Heart left ventricle (tissue), 16 donors: Measurements from ENCODE around the gene STK25. TPM values are rescaled to one million over a fixed set of nuclear protein-coding genes. Genes with fewer than 3 reads are reported as not detected.

Source experiments
- ATAC-seq, 4 donors: fragments of 200-7000 bp; cut with Tn5 transposase; one replicate each; pipeline ENCODE4 v1.9.1; 2020 to 2022; ENCODE audit warnings: moderate library complexity in 4 of 4, mild to moderate bottlenecking in 3 of 4, moderate number of reproducible peaks in 1 of 4
- DNase-seq, 5 donors: peaks; one replicate each; pipeline ENCODE4 v3.0.0-alpha.2; 2020
- H3K27ac ChIP-seq, 12 donors: fragments of 200-600 bp; sonication (generic) in 4 of 12; one replicate each; pipeline versions ENCODE4 v1.5.0 to v1.8.0; 2016 to 2022; ENCODE audit warnings: mild to moderate bottlenecking in 2 of 12
- H3K27me3 ChIP-seq, 9 donors: fragments of 200-600 bp; sonication (generic) in 2 of 9; one replicate each; pipeline versions ENCODE4 v1.5.1 to v1.8.0; 2016 to 2022; ENCODE audit warnings: mild to moderate bottlenecking in 3 of 9
- H3K36me3 ChIP-seq, 9 donors: fragments of 200-600 bp; sonication (generic) in 2 of 9; one replicate each; pipeline versions ENCODE4 v1.5.0 to v1.8.0; 2018 to 2022; ENCODE audit warnings: mild to moderate bottlenecking in 2 of 9
- H3K4me1 ChIP-seq, 12 donors: fragments of 200-600 bp; sonication (generic) in 4 of 12; one replicate each; pipeline versions ENCODE4 v1.5.0 to v1.8.0; 2016 to 2022; ENCODE audit warnings: mild to moderate bottlenecking in 3 of 12
- H3K4me3 ChIP-seq, 12 donors: fragments of 200-600 bp; sonication (generic) in 4 of 12; one replicate each; pipeline versions ENCODE4 v1.5.0 to v1.8.0; 2017 to 2022; ENCODE audit warnings: mild to moderate bottlenecking in 9 of 12, moderate library complexity in 4 of 12
- H3K9me3 ChIP-seq, 12 donors: fragments of 200-600 bp; sonication (generic) in 4 of 12; one replicate each; pipeline versions ENCODE4 v1.5.0 to v1.8.0; 2016 to 2022; ENCODE audit warnings: mild to moderate bottlenecking in 1 of 12
- POLR2A ChIP-seq, 2 donors: fragments of 450-650 bp; IDR thresholded peaks; one replicate each; pipeline ENCODE4 v1.6.1; 2017; ENCODE audit warnings: antibody characterized with exemption in 2 of 2, mild to moderate bottlenecking in 2 of 2, moderate library complexity in 2 of 2
- WGBS, 4 donors: extraction: QIAGEN DNeasy Blood & Tissue Kit in 2 of 4; methylation state at CpG; one replicate each; pipeline versions ENCODE4 v1.1.5 to v1.1.7; 2013 to 2018; 5-methylcytosine and 5-hydroxymethylcytosine counted together
- intact Hi-C, 10 donors: fragments of 100-400 bp; cut with DNase I; formaldehyde crosslinking; loops; one replicate each; pipeline versions ENCODE4 v1.11.1 to v1.14.2; 2022
- polyA plus RNA-seq, 2 donors: library from polyadenylated mRNA; stranded (reverse); fragments of 200-250 nt; gene quantifications; one replicate each; pipeline ENCODE4 v1.2.3, GENCODE V29; 2013
- total RNA-seq, 9 donors: library from RNA; depleted of rRNA in 2 of 9; stranded (reverse); fragments of >200 nt in 2 of 9; fragmentation: NEBNext Ultra II Directional in 3 of 9; extraction: Animal tissue kit (Norgen Biotek cat#: 25700) in 3 of 9; gene quantifications; one replicate each; pipeline versions ENCODE4 v1.1.0 to v1.2.4, GENCODE V29; 2016 to 2023
- TF ChIP-seq, protein P1 (sequence below), 12 donors: fragments of 200-600 bp; sonication (generic) in 4 of 12; IDR thresholded peaks; one replicate each; pipeline versions ENCODE4 v1.5.0 to v1.8.0; 2018 to 2022; ENCODE audit warnings: antibody characterized with exemption in 12 of 12, mild to moderate bottlenecking in 5 of 12
- donor health status: ischemic (EF 13 %, LVEDD 7.1; RV severe dilation, severe dysfunction).
- donor health status: healthy with polysubstance abuse.
- donor health status: DM: no; HTN: yes; CAD: no.
- donor health status: DM: no; HTN: no; CAD: no.
- donor health status: ischemic (EF 25% LVEDD 6.9; RV normal size, moderate dysfunction).
- donor health status: ischemic (EF 25% LVEDD 5.7; RV mildly dilated, moderate dysfunction).
- donor health status: healthy.
- donor health status: DM: yes; HTN: yes; CAD: no.
- donor health status: ischemic (EF 35%, LVEDD 5.7; RV mildly dilated, moderate dysfunction).
- donor health status: nonischemic (EF 11% LVEDD 7.7; RV severe dilation, severe dysfunction).
- donor health status: DM: yes; HTN: yes; CAD: no.
- donor health status: PGD.
- donor health status: ischemic (EF 29% LVEDD 5.4; RV normal size, mild dysfunction).
- donor health status: nonischemic (EF 23%, LVEDD 6.1; RV moderate dilation, normal function).

The STK25 gene
- total and polyA plus RNA-seq, 11 donors, result 76.8 to 186 (median 94.8) TPM

DNA sequence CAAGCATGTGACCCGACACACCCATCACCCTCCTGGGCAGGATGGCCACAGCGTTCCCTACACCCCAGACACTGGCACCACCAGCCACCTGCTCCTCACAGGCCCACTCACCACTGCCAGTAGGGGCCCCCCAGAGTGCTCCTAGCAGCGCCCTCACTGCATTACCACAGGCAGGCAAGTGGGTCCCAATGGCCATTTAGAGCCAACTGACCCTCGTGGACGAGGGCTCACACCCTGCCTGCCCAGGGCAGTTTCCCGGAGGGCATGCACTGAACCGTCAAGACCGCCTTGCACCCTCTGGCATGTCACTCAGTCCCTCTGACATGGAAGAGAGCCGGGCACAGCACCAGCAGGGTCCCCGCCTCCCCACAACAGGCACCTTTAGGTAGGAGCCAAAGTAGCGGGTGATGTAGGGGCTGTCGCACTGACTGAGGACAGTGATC is 7.3 kb downstream of the STK25 start:
- no peak for TF ChIP-seq POLR2A (IDR thresholded peaks at IDR 0.05)
- TF ChIP-seq, protein P1, sequence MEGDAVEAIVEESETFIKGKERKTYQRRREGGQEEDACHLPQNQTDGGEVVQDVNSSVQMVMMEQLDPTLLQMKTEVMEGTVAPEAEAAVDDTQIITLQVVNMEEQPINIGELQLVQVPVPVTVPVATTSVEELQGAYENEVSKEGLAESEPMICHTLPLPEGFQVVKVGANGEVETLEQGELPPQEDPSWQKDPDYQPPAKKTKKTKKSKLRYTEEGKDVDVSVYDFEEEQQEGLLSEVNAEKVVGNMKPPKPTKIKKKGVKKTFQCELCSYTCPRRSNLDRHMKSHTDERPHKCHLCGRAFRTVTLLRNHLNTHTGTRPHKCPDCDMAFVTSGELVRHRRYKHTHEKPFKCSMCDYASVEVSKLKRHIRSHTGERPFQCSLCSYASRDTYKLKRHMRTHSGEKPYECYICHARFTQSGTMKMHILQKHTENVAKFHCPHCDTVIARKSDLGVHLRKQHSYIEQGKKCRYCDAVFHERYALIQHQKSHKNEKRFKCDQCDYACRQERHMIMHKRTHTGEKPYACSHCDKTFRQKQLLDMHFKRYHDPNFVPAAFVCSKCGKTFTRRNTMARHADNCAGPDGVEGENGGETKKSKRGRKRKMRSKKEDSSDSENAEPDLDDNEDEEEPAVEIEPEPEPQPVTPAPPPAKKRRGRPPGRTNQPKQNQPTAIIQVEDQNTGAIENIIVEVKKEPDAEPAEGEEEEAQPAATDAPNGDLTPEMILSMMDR (IDR thresholded peaks at IDR 0.05), result no peak
- no peak overlapping the region for H3K27ac ChIP-seq
- intact Hi-C loops, result loop anchor here in 4 of 10 donors (10.0 kb wide), 2 partner anchors 114 to 234 kb away; partner anchors contain the start of gene D2HGDH (in 1 of the 4)
- H3K27me3 ChIP-seq, result no peaks in the 10 kb centered on the region
- no peak overlapping the region for H3K4me3 ChIP-seq
- DNase-seq, result no peak
- no peaks in the 10 kb centered on the region for H3K9me3 ChIP-seq
- peaks cover 0 to 61% (median 42%) of the 10 kb centered on the region in 9 donors for H3K36me3 ChIP-seq
- ATAC-seq, result no peak
- H3K4me1 ChIP-seq, result peaks cover 2 to 23% (median 10%) of the 10 kb centered on the region in 12 donors
- 90 to 98% (median 92%) methylated on average over 5 to 12 of the region's 12 CpGs for WGBS, 4 donors

DNA sequence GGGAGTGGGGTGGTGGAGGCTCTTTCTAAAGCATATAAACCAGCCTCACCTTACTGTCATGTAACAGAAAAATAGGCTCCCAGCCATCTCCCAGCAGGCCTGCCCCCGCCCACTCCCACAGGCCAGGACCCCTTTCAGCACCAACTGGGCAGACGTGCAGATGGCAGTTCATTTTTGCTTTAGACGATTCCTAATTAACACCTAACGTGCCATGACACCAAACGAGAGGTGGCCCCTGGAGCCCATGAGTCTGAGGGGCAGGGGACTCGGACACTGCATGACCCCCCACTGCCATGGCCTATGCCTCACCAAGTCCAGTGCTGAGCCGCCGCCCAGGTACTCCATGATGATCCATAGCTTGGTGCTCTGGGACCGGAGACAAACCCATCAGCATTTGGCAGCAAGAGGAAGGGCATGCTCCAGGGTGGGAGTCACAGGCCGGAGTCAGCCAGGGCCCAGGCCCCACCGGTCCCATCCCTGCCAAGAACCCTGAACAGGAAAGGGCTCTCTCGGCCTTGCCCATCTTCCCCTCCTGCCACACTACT is 7.9 kb downstream of the STK25 start:
- 85 to 91% (median 87%) methylated on average over 8 to 12 of the region's 12 CpGs for WGBS, 4 donors

DNA sequence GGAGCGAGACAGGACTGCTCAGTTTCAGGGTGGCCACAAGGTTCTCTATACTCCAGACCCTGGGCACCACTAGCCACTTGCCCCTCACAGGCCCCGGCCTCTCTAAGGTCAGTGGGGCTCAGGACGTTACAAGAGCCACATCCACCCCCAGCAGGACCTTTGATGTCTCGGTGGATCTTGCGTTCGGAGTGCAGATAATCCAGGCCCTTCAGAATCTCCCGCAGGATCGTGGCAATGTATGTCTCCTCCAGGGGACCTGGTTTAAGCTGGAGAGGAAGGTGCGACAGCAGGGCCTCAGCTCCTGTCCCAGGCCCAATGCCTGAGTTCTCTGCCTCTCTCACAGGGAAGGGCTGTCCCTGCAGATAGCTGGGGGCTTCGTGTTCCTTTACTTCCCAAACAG is 8.4 kb downstream of the STK25 start:
- H3K36me3 ChIP-seq, result peaks cover 2 to 72% (median 53%) of the 10 kb centered on the region in 9 donors
- peaks cover 0 to 12% (median 0%) of the 10 kb centered on the region in 12 donors for H3K4me1 ChIP-seq
- no peaks in the 10 kb centered on the region for H3K27me3 ChIP-seq
- DNase-seq (no peak), ATAC-seq (no peak)
- intact Hi-C loops, result loop anchor here in 4 of 10 donors (10.0 kb wide), 2 partner anchors 115 to 235 kb away; partner anchors contain the start of gene D2HGDH (in 1 of the 4)
- 93 to 95% (median 94%) methylated on average over 10 of the region's 10 CpGs for WGBS, 4 donors
- no peaks in the 10 kb centered on the region for H3K9me3 ChIP-seq
- no peak for TF ChIP-seq POLR2A (IDR thresholded peaks at IDR 0.05)
- TF ChIP-seq, protein P1 (IDR thresholded peaks at IDR 0.05), result no peak
- no peak overlapping the region for H3K27ac ChIP-seq
- no peak overlapping the region for H3K4me3 ChIP-seq

More for the DNA sequence above, 7.9 kb downstream of the STK25 start:
- no peak for ATAC-seq
- Histone ChIP-seq H3K4me3 (no peak overlapping the region), H3K27me3 (no peaks in the 10 kb centered on the region), H3K36me3 (peaks cover 2 to 68% (median 48%) of the 10 kb centered on the region in 9 donors), H3K9me3 (no peaks in the 10 kb centered on the region), H3K4me1 (peaks cover 0 to 17% (median 4%) of the 10 kb centered on the region in 12 donors), H3K27ac (no peak overlapping the region)
- DNase-seq, result no peak
- intact Hi-C loops, result loop anchor here in 4 of 10 donors (10.0 kb wide), 2 partner anchors 114 to 234 kb away; partner anchors contain the start of gene D2HGDH (in 1 of the 4)
- TF ChIP-seq, protein P1 (IDR thresholded peaks at IDR 0.05), result no peak
- no peak for TF ChIP-seq POLR2A (IDR thresholded peaks at IDR 0.05)

DNA sequence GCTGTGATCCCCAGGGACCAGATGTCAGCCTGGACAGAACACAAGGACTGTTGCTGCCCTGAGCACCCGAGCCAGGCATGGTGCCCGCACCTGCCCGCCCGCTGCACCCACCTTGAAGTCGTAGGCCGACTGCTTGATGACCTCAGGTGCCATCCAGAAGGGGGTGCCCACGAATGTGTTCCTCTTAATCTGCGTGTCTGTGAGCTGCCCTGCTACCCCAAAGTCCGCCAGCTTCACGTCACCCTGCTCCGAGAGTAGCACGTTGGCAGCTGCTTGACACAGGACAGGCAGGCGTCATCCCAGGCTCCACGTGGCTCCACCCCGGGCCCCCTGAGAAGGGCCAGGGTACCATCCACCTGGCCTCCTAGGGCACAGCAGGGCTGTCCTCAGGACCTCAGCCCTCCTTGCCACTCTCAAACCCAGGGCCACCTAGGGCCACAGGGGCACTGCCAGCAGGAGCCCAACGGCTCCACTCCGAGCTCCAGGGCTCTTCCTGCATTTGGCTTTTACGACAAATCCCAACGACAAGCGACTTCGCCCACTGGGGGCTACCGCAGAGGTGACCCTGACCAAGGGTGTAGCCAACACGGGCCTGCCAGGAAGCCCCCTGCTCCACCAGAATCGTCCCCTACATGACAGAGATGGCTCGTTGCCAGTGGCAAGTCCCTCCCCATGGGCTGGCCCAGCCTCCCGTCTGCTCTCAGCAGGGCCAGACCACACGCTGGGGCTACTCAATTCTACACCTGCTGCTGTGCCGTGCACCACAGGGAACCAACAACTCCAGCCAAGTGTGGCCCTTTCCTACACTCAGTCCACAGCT is 9.0 kb downstream of the STK25 start:
- DNase-seq (no peak), ATAC-seq (no peak)
- Histone ChIP-seq H3K4me1 (peaks cover 0 to 6% (median 0%) of the 10 kb centered on the region in 12 donors), H3K4me3 (no peak overlapping the region), H3K27me3 (no peaks in the 10 kb centered on the region), H3K27ac (no peak overlapping the region), H3K36me3 (peaks cover 2 to 79% (median 60%) of the 10 kb centered on the region in 9 donors), H3K9me3 (no peaks in the 10 kb centered on the region)
- intact Hi-C loops, result no loop called here
- TF ChIP-seq, protein P1 (IDR thresholded peaks at IDR 0.05), result no peak
- no peak for TF ChIP-seq POLR2A (IDR thresholded peaks at IDR 0.05)
- WGBS, 4 donors, result 81 to 88% (median 84%) methylated on average over 17 to 28 of the region's 28 CpGs
